ENCODE results near the gene PEX6. TPM values are rescaled to one million over a fixed set of nuclear protein-coding genes. Genes with fewer than 3 reads are reported as not detected.

Gene PEX6
- total and polyA plus RNA-seq, 2 experiments from 2014 or later: 6.5 to 25.1 TPM

- TF ChIP-seq ZNF462 (CRISPR knock-in tag; IDR thresholded peaks at IDR 0.05): no peak
- TF ChIP-seq NANOG (IDR thresholded peaks at IDR 0.05; ENCODE audit: borderline replicate concordance): no peak
- no peak for TF ChIP-seq ZNF331 (CRISPR knock-in tag; IDR thresholded peaks at IDR 0.05; ENCODE audit: low read depth)
- no peak for TF ChIP-seq ETS1 (IDR thresholded peaks at IDR 0.05)
- no peak for TF ChIP-seq CREB1 (CRISPR knock-in tag; IDR thresholded peaks at IDR 0.05; ENCODE audit: low read depth)
- no peak for TF ChIP-seq ZNF114 (CRISPR knock-in tag; IDR thresholded peaks at IDR 0.05)
- TF ChIP-seq REST (IDR thresholded peaks at IDR 0.05; ENCODE audit: unreplicated experiment): no peak
- no peak for TF ChIP-seq JUNB (IDR thresholded peaks at IDR 0.05; ENCODE audit: unreplicated experiment)
Measured at GRCh38 chr6:42962502-42963178, 16.3 kb downstream of the PEX6 start (continued).

Measured in GM23338 (cell line).